GM15510 (cell line): ENCODE measurements around the gene TACC3.

Experiments
- POLR2A ChIP-seq: IDR thresholded peaks from 3 replicates; pipeline ENCODE4 v1.6.1; 2011; ENCODE audit warnings: borderline replicate concordance; ENCODE audit not compliant: insufficient read length; ENCODE audit errors: extremely low read depth

The TACC3 gene

DNA sequence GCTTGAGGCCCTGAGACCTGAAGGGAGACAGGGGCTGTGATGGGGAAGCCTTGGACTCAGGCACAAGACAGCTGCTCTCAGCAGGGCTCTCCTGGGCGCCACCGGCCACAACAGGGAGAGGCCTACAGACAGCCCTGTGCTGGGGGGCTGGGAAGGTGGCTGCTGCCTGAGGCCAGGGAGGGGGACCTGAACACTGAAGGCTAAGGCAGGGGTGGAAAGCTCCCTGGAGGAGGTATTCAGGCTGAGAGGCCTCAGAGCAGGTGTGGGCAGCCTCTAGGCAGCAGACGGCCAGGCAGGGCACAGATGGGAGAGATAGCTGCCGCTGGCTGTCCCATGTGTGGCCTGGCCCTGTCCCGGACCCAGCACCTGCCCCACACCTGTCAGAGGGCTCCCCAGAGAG, 33.0 kb downstream of the TACC3 start:
- no peak for TF ChIP-seq POLR2A

DNA sequence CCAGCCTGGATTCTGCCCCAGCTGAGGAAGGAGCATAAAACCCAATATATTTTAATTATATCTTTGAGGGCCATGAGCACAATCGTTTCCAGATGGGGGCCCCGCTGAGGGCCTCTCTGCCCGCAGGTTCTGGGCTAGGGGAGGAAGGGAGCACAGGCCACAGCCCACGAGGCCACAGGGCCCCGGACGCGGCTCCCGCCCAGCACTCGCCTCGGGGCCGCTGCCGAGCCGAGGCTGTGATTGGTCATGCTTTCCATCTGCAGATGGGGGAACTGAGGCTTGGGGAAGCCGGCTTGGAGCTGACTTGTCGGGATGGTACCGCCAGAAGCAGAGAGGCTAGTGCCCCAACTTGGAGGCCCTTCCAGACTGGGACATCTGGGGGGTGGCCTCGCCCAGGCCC, 34.0 kb downstream of the TACC3 start:
- TF ChIP-seq POLR2A = no peak

GRCh38 chr4:1756079-1756478, 34.8 kb downstream of the TACC3 start:
- no peak for TF ChIP-seq POLR2A

DNA sequence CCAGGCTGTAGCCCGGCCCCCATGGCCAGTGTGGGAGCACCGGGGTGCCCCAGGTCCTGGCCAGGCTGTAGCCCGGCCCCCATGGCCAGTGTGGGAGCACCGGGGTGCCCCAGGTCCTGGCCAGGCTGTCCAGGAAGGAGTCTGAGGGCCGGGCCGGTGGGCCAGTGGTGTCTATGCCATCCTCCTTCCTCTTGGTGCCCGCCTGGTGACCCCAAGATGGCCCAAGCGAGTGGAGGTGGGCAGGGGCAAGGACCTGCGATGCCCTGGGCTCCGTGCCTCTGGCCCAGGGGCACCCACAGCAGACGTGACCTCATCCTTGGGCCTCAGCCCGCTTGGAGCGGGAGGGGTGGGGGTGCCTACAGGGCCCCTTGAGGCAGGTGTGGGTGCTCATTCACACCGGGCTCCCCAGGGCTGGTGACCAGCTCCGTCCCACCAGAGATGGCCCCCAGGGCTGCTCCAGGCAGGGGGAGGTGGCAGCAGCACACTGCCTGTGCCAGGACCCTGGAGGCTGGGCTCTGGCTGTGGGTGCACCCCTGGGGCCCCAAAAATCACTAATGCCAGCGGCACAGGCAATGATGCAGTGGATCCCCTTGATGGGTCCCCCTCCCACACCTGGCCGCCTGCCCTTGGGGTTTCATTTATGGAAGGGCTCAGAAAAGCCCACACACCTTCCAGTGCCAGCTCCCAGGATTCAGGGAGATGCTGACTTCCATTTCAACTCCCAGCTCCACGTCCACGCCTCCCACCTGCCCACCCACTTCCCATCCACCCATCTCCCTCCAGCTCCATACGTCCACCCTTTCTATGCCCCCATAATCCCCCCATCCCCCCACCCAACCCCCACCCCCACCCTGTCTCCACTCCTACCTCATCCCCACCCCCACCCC, 35.8 kb downstream of the TACC3 start:
- TF ChIP-seq POLR2A = no peak

DNA sequence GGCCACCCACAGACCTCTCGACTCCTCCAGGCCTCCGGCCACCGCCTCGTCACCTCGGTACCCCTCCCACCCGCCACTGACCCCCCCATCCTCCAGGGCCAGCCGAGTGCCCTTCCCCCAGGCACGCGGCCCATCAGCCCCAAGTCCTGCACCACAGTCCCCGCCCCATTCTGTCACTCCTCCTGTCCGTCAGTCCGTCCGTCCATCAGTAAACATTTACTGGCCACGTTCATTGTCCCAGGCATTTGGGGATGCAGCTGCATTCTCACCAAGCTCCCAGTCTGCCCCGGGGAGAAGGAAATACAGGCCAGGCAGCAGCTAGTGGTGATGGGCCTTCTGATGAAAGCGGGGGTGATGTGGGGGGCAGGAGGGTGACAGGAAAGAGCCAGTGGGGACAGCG, 36.5 kb downstream of the TACC3 start:
- no peak for TF ChIP-seq POLR2A

DNA sequence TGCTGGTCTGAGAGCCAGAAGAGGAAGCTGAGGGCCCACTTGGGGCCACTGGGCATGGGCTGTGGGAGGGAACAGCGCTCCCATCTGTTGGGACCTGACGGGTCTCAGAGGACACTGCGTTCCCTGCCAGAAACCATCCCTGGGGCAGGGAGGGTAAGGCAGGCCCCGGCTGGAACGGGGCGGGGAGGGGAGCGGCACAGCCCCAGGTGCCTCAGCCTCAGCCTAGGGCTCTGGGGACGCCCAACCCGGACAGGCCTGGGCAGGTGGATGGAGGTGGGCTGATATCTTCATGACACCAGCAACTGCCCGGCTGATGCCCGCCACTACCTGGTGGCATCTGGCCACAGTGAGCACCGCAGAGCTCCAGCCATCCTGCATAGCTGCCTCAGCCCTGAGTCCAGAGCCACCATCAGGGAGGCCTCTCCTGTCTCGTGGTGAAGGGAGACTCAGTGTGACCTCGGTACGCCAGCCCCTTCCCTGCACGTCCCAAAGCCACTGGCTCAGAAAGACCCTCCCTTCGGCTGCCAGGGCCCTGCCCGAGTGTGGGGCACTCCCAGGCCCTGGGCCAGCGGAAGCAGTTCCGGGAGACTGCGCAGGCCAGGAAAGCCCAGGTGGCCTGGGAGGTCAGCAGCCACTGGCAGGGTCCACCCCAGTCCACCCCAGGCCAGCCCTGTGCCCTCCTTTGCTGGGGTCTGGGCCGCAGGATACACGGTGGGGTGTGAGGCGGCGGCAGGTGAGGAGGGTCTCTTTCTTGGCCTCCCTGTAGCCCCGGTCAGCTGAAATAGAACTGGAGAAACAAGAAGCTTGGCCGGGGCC, 37.2 kb downstream of the TACC3 start:
- no peak for TF ChIP-seq POLR2A

DNA sequence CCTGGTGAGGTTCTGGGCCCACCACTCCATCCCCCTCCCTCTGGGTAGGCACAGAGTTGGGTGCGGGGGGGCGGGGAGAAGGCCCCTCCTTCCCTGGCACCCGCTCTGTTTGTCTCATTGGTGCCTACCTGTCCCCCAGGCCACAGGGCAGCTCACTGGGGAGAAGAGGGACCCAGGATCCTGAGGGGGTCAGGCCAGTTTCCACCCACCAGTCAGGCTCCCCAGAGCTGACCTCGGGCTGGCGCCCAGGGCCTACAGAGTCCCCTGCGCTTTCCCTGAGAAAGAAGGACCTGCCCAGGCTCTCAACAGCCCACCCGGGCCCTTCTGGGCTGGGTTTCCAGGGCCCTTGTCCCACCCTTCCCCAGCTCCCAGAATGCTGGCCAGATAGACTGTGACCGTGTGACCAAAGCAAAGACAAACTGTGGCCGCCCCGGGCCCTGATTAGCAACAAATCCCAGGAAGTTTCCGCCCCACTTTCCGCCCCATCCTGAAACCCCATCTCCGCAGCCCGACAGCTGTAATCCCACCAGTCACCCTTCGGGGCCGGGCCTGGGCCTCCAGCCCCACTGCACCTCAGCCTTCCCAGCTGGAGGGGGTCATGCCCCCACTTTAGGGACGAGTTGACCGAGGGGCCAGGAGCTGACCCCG, 38.0 kb downstream of the TACC3 start:
- TF ChIP-seq POLR2A = no peak

GRCh38 chr4:1759818-1760223, 38.5 kb downstream of the TACC3 start:
- TF ChIP-seq POLR2A = no peak

- TF ChIP-seq POLR2A = no peak
These were observed 39.3 kb downstream of the TACC3 start for GRCh38 chr4:1760521-1761071.

DNA sequence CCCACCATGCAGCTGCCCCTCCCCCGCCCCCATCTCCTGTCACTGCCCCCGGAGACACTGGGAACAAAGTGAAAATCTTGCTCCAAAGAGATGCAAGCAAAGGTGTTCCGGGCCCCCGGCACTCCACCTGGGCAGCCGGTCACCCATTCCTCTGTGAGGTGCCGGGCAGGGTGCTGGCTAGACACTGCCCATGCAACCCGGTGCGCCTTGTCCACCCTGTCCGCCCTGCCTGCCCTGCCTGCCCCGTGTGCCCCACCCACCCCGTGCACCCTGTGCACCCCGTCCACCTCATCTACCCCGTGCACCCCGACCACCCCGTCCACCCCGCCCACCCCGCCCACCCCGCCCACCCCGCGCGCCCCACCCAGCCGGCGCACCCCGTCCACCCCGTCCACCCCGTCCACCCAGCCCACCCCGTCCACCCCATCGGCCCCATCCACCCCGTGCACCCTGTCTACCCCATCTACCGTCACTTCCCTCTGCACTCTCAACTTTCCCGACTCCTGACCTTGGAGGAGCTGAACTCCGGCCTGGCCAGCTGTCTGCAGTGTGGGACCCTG, 39.9 kb downstream of the TACC3 start:
- TF ChIP-seq POLR2A = no peak

DNA sequence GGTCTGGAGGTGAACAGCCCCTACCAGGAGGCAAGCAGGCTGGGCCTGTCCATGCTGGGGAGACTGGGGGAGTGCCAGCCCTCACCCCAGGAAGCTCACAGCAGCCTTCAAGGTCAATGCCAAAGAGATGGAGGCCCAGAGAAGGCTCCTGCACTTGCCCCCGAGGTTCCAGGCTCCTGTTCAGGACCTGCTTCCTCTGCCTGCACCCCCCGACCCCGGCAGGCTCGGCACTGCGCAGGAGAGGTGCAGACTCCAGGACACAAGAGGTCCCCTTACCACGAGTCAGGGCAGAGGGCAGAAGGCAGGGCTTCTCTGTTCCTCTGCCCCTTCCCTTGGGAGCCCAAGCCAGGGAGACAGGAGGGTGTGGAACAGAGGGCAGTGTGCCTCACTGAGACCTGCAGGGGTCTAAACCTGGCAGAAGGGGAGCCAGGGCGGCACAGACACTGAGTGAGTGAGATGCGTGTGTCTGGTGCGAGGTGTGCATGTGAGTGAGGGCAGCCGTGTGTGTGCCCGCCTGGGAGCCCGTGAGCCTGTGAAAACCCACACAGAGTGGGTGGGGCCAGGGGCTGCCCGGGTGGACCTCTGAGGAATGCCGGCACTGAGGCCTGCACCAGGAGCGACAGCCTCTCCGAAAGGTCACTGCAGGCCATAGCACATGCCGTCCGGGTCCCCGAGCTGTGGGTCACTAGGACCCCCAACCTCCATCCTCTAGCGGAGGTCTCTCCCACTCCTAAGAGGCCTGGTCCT, 41.1 kb downstream of the TACC3 start:
- no peak for TF ChIP-seq POLR2A

- TF ChIP-seq POLR2A = no peak
These were observed 41.8 kb downstream of the TACC3 start for GRCh38 chr4:1763070-1763549.

- TF ChIP-seq POLR2A = no peak
These were observed 42.3 kb downstream of the TACC3 start for GRCh38 chr4:1763550-1764080.
